ENCODE results near the gene RAB13. TPM values are rescaled to one million over a fixed set of nuclear protein-coding genes. Genes with fewer than 3 reads are reported as not detected.

RAB13 gene
- total RNA-seq, 1 donor from 2014 or later, result 112 TPM

- DNase-seq (ENCODE audit: low spot score), result no peak
Observed at GRCh38 chr1:153956997-153957715, 29.0 kb downstream of the RAB13 start.

GRCh38 chr1:153954826-153955225 lies 31.3 kb downstream of the RAB13 start:
- no peak for DNase-seq (ENCODE audit: low spot score)

GRCh38 chr1:153953859-153954365 lies 32.2 kb downstream of the RAB13 start:
- DNase-seq (ENCODE audit: low spot score), result no peak

GRCh38 chr1:153951801-153952200 lies 34.3 kb downstream of the RAB13 start:
- DNase-seq (ENCODE audit: low spot score), result no peak

- DNase-seq (ENCODE audit: low spot score), result no peak
Observed at GRCh38 chr1:153951183-153951582, 35.0 kb downstream of the RAB13 start.

- peak; percentile 73 for DNase-seq (ENCODE audit: low spot score)
Observed at GRCh38 chr1:153946622-153947241, 39.4 kb downstream of the RAB13 start, which contains the start of gene DENND4B. DENND4B (minus strand) TSS chr1:153946718; CDS start chr1:153944374, 2,344 bp downstream.

- DNase-seq (ENCODE audit: low spot score), result peak; percentile 82
Observed at GRCh38 chr1:153945795-153946621, 40.1 kb downstream of the RAB13 start.

GRCh38 chr1:153945131-153945794 lies 40.9 kb downstream of the RAB13 start:
- DNase-seq (ENCODE audit: low spot score), result peak; percentile 54

- DNase-seq (ENCODE audit: low spot score), result no peak
Observed at GRCh38 chr1:153944827-153945117, 41.4 kb downstream of the RAB13 start.

GRCh38 chr1:153944005-153944826 lies 41.9 kb downstream of the RAB13 start:
- DNase-seq (ENCODE audit: low spot score), result no peak

- DNase-seq (ENCODE audit: low spot score), result no peak
Observed at GRCh38 chr1:153942766-153943549, 43.2 kb downstream of the RAB13 start.

GRCh38 chr1:153941826-153942725 lies 44.1 kb downstream of the RAB13 start:
- DNase-seq (ENCODE audit: low spot score), result no peak

- no peak for DNase-seq (ENCODE audit: low spot score)
Observed at GRCh38 chr1:153940756-153941155, 45.4 kb downstream of the RAB13 start.

GRCh38 chr1:153939476-153939875 lies 46.7 kb downstream of the RAB13 start:
- DNase-seq (ENCODE audit: low spot score), result no peak

- DNase-seq (ENCODE audit: low spot score), result no peak
Observed at GRCh38 chr1:153938996-153939395, 47.1 kb downstream of the RAB13 start.

GRCh38 chr1:153937331-153937730 lies 48.8 kb downstream of the RAB13 start:
- DNase-seq (ENCODE audit: low spot score), result no peak

- no peak for DNase-seq (ENCODE audit: low spot score)
Observed at GRCh38 chr1:153936011-153936802, 49.9 kb downstream of the RAB13 start.

GRCh38 chr1:153934746-153935145 lies 51.4 kb downstream of the RAB13 start:
- no peak for DNase-seq (ENCODE audit: low spot score)
